Measurements from ENCODE around the gene NRN1L.
A peak's percentile ranks its signal among the peaks of the same experiment; 100 is the strongest.
"Not testable (repeated sequence)": the region's sequence is repeated elsewhere in the genome, so short reads cannot be mapped to it uniquely, and the experiment has no call there.

The NRN1L gene

GRCh38 chr16:67884684-67885083, at the start of gene NRN1L:
NRN1L (plus strand) TSS chr16:67884885; CDS start chr16:67884904, 19 bp downstream.
- DNase-seq: no peak

- DNase-seq: not testable (repeated sequence)
Measured at GRCh38 chr16:67837190-67837589, 47.5 kb upstream of the NRN1L start.

DNA sequence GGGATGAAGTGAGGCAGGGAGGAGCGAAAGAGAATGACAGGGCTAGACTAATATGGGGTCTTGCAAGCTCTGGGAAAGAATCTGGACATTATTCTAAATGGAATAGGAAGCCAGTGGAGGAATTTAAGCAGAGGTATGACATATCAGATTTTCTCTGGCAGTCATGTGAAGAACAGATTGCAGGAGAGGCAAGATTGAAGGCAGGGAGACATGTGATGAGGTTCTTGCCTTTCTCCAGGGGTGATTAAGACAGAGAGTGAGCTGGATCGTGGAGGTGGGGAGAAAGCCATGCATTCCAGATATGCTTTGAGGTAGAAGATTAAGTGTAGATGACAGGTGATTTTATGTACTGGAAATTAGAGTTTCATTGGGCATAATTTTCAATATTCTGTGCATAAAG, 46.9 kb upstream of the NRN1L start:
- no peak for DNase-seq

DNA sequence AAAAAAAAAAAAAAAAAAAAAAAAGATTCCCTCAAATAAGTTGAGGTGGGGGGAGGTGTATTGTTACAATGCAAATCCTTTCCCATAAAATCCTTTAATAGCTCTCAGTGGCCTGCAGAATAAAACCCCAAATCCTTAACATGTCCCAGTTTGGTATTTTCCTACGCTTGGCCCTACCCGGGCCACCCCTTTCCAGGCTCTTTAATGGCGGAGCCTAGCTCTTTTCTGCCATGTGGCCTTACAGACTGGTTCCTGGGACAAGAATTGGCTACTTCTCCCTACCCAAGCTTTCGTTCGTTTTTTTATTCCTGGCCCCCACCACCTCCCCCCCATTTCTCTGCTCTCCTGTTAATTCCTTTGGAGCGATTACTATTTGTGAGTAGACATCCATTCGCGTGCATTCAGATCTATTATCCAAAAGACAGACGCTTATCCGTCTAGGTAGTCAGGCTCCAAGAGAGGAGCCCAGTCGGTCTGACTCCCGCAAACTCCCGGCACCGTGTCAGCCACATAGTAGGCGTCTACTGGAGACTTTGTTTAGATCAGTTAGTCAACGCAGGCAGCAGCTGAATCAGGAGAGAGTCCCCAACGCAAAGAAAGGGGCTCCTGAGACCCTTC, 43.4 kb upstream of the NRN1L start:
- DNase-seq: no peak

DNA sequence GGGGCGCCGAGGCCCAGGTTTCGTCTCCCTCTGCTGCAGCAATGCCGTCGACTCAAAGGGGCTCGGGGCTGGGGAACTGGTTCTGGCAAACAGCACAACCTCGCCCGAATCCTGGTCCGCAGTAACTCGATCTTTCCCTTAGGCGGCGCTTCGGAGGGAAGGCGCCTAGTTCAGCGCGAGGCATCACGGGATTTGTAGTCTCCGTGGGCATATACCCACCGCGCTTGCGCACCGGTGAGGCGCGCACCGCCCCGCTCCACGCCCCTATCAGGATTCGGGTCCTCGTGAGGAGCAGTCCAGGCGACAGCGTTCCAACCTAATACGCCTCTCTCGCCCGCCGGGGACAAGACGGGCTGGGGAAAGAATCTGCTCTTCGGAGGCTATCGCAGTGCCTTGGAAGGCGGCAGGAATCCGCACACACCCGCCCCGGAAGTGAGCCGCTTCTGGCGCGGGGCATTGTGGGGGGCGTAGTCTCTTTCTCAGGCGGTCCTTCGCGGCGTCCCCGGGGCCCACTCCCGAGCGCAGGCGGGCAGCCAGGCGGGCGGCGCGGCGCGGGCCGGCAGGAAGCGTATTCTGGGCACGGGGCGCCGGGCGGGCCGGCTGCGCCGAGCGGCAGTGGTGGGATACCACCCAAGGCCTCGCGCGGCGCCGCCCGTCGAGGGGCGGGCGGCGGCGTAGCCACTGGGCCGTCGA, 42.7 kb upstream of the NRN1L start, which contains the start of gene THAP11:
Gene THAP11 (plus strand): TSS at position 505 of the 693 bp plus-strand sequence. CDS start 235 bp downstream, outside the sequence.
- DNase-seq: peak; percentile 95 to 96

DNA sequence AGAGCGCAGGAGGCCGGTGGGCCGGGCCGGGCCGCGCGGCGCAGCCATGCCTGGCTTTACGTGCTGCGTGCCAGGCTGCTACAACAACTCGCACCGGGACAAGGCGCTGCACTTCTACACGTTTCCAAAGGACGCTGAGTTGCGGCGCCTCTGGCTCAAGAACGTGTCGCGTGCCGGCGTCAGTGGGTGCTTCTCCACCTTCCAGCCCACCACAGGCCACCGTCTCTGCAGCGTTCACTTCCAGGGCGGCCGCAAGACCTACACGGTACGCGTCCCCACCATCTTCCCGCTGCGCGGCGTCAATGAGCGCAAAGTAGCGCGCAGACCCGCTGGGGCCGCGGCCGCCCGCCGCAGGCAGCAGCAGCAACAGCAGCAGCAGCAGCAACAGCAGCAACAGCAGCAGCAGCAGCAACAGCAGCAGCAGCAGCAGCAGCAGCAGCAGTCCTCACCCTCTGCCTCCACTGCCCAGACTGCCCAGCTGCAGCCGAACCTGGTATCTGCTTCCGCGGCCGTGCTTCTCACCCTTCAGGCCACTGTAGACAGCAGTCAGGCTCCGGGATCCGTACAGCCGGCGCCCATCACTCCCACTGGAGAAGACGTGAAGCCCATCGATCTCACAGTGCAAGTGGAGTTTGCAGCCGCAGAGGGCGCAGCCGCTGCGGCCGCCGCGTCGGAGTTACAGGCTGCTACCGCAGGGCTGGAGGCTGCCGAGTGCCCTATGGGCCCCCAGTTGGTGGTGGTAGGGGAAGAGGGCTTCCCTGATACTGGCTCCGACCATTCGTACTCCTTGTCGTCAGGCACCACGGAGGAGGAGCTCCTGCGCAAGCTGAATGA, 42.0 kb upstream of the NRN1L start:
- peak; percentile 57 to 67 for DNase-seq

- DNase-seq: no peak
Measured at GRCh38 chr16:67843343-67843765, 41.3 kb upstream of the NRN1L start.

GRCh38 chr16:67844497-67844896, 40.2 kb upstream of the NRN1L start:
- no peak for DNase-seq

DNA sequence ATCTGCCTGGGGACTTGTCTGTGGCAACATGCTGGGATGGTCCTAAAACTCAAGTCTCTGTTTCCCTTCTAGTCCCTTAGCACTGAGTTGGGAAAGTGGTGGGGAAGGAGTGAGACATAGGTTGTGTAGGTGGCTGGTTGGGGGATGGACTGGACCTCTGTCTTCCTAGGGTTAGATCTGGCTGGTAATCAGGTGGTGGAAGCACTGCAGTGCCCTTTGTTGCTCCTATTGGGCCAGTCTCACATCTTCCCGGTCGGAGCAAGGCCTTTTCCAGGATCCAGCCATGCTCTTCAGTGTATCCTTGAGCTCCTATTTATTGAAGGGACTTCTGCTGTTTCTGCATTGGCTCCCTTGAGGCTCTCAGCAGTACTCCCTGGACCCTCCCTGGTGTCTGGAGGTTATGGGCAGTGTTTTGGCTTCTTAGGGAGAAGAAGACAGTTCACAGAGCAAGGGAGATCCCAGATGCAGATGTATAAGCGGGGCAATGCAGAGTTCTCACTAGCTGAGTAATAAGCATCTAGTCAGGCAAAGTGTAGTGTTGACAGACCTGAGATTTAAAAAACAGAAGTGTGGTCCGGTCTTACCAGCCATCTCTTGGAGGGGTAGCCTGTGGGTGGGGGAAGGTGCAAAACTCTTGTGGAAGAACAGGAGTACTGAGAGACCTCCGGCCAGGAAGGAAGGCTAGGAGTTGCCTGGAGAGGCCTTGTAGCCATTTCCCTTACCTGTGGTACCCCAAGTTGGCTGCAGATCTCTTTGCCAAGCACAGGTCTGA, 39.2 kb upstream of the NRN1L start:
- DNase-seq: no peak

DNA sequence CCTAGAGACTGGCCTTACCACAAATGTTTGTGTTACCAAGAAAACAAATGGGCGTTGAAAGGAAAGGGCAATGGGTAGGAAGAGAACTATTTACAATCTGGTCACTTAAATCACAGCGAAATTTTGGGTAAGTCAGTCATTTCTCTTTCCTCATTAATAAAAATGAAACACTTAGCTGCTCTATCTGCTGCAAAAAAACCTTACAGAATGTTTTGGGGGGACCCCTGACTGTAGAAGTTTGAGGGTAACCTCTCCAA, 38.7 kb upstream of the NRN1L start:
- no peak for DNase-seq

GRCh38 chr16:67846320-67847063, 38.2 kb upstream of the NRN1L start, which contains the start of gene NUTF2:
NUTF2 (plus strand) TSS chr16:67846933; CDS start chr16:67865131, 18,198 bp downstream.
- DNase-seq: peak; percentile 96 to 97

DNA sequence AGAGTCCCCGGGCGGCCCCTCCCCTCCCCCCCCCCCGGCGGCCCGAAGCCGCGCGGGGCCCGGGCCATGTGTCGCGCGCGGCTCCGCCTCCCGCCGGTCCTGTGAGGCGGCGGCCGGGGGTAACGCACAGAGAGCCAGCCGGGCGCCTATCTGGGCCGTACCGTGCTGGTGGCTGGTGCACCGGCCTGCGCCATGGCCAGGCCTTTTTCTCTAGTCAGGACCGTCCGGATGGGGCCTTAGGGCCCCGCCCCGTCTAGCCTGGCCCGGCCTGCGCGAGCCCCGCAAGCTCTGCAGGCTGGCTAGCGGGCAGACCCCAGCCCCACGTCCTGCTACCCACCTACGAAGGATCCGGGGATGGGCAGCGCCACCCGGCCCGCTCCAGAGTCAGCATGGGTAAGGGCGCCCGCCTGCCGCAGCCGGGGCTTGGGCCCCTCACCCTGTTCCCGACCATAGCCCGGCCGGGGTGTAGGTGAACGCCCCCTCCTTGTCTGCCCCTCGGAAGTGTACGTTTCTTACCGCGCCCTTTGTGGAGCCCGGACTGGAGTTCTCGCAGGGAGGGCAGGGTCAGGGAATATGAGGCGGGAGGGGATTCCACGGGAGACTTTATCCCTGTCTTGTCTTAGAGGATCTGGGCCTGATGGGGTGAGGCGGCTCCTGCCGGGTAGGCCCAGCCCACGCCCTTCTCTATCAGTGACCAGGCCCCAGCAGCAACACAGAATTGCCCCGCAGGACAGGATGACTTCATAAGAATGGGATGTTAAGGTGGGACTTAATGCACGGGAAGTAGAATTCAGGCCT, 37.4 kb upstream of the NRN1L start, which contains the start of gene CENPT:
Gene CENPT (minus strand): TSS at position 630 of the 798 bp plus-strand sequence. CDS start 13,834 bp downstream, outside the sequence.
- DNase-seq: peak in 1 of 2 experiments; percentile 24

- DNase-seq: no peak
Measured at GRCh38 chr16:67848118-67848517, 36.6 kb upstream of the NRN1L start.

DNA sequence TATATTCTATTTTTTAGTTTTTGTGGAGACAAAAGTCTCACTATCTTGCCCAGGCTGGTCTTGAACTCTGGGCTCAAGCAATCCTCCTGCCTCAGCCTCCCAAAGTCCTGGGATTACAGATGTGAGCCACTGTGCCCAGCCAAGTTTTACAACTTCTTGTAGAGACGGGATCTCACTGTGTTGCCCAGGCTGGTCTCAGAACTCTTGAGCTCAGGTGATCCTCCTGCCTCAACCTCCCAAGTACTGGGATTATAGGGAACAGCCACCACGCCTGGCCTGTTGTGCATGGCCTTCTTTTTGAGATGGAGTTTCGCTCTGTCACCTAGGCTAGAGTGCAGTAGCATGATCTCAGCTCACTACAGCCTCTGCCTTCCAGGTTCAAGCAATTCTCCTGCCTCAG, 31.0 kb upstream of the NRN1L start:
- no peak for DNase-seq

GRCh38 chr16:67855789-67856188, 28.9 kb upstream of the NRN1L start:
- no peak for DNase-seq

GRCh38 chr16:67856927-67857546, 27.6 kb upstream of the NRN1L start:
- no peak for DNase-seq

- DNase-seq: no peak
Measured at GRCh38 chr16:67857547-67858233, 27.0 kb upstream of the NRN1L start.

GRCh38 chr16:67858500-67858899, 26.2 kb upstream of the NRN1L start:
- DNase-seq: no peak

DNA sequence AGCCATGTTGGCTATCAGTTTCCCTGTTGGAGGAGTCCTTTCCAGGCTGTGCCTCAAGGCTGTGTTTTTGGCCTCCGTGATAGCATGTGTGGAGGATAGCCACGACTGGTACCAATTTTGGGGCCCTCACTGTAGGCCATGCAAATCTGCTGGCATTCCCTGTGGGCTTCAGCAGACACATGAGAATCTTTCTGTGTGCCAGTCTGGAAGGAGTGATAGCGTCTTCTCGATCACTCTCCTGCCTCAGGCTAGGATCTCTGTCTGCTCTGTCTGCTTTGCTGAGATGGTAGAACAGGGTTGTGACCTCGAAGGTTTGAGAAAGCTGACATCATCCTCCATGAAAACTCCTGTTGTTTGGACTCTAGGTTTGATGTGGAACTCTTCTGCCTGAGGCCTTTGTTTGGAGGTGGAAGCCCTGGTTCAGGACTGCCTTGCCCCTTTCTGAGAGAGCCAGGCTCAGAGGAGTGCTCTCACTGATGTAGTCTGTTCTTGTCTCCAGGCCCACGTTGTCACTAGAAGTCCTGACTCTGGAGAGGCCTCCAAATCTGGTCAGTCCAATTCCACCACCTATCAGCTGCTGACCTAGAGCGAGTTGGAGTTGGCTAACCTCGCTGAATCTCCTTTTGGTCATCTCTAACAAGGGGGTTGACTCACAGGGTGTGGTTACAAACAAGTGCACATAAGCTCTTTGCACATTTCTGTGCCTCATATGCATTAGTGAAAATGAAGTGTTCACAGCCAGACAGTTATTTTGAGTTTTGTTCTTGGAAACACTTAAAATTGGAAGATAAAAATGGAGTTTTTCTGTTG, 23.9 kb upstream of the NRN1L start:
- no peak for DNase-seq

Measured in activated CD4-positive, alpha-beta T cell treated with anti-CD3 and anti-CD28 coated beads, Interleukin-2, amount 50 U/mL, for 48 hours (primary cell).